Calu3 (cell line): Measurements from ENCODE around the gene FARS2. TPM values are rescaled to one million over a fixed set of nuclear protein-coding genes. Genes with fewer than 3 reads are reported as not detected.

Experiments used
- BruUV-seq: library from RNA; stranded (reverse); fragments of 400-500 nt; replicated peaks from 2 replicates; lab custom pipeline; 2021; lab: Mats Ljungman, UMichigan
- CTCF ChIA-PET: fragments of 300-600 bp; sonication (Branson Sonifier 250); formaldehyde crosslinking; loops from one replicate; lab custom pipeline; 2022; ENCODE audit warnings: antibody characterized with exemption; lab: Charles Lee
- DNase-seq: peaks from one replicate; pipeline ENCODE4 v3.0.0; 2022
- H3K27ac Mint-ChIP-seq: one replicate; pipeline ENCODE4 v1.8.0; 2022; ENCODE audit warnings: mixed read lengths; ENCODE audit not compliant: unreplicated experiment
- H3K27me3 Mint-ChIP-seq: one replicate; pipeline ENCODE4 v1.8.0; 2022; ENCODE audit warnings: mixed read lengths; ENCODE audit not compliant: unreplicated experiment
- H3K36me3 Mint-ChIP-seq: one replicate; pipeline ENCODE4 v1.8.0; 2022; ENCODE audit warnings: mild to moderate bottlenecking, moderate library complexity, mixed read lengths; ENCODE audit not compliant: insufficient read depth, unreplicated experiment
- H3K4me1 Mint-ChIP-seq: one replicate; pipeline ENCODE4 v1.8.0; 2022; ENCODE audit warnings: mild to moderate bottlenecking, low read depth, mixed read lengths; ENCODE audit not compliant: unreplicated experiment
- H3K4me3 Mint-ChIP-seq: one replicate; pipeline ENCODE4 v1.8.0; 2022; ENCODE audit warnings: mild to moderate bottlenecking, low read depth, moderate library complexity, mixed read lengths; ENCODE audit not compliant: unreplicated experiment
- H3K9me3 Mint-ChIP-seq: one replicate; pipeline ENCODE4 v1.8.0; 2022; ENCODE audit warnings: low read depth, mixed read lengths; ENCODE audit not compliant: unreplicated experiment
- intact Hi-C: fragments of 100-400 bp; cut with micrococcal nuclease; formaldehyde crosslinking; loops from one replicate; pipeline ENCODE4 v1.10.0; 2022; ENCODE audit not compliant: unreplicated experiment
- total RNA-seq: library from RNA; stranded (reverse); gene quantifications from 2 replicates; pipeline ENCODE4 v1.2.3, GENCODE V29; 2022
- TF ChIP-seq, protein P1 (sequence below): fragments of 200-600 bp; IDR thresholded peaks from one replicate; pipeline ENCODE4 v1.8.0; 2022; ENCODE audit warnings: antibody characterized with exemption; ENCODE audit not compliant: unreplicated experiment

The FARS2 gene
- total RNA-seq, 1 experiment from 2014 or later, result 13.4 TPM

DNA sequence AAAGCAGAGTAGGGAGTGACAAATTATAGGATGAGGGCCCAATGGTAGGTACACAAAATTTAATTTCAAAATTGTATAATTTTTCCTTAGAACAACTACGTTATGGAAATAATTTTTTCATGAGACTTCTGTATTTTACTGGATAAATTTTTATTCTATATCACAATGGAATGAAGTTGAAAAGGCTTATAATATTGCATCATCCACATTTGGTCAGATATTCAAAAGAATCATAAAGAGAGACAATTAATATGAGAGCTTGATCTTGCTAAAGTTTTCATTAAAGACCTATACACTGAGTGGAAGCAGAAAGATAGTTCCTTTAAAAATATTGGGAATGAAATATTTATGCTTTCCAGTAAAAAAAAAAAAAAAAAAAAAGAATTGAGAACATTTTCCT lies 242.8 kb downstream of the FARS2 start:
- TF ChIP-seq, protein P1, sequence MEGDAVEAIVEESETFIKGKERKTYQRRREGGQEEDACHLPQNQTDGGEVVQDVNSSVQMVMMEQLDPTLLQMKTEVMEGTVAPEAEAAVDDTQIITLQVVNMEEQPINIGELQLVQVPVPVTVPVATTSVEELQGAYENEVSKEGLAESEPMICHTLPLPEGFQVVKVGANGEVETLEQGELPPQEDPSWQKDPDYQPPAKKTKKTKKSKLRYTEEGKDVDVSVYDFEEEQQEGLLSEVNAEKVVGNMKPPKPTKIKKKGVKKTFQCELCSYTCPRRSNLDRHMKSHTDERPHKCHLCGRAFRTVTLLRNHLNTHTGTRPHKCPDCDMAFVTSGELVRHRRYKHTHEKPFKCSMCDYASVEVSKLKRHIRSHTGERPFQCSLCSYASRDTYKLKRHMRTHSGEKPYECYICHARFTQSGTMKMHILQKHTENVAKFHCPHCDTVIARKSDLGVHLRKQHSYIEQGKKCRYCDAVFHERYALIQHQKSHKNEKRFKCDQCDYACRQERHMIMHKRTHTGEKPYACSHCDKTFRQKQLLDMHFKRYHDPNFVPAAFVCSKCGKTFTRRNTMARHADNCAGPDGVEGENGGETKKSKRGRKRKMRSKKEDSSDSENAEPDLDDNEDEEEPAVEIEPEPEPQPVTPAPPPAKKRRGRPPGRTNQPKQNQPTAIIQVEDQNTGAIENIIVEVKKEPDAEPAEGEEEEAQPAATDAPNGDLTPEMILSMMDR, result no peak
- Mint-ChIP-seq H3K4me1 (peaks cover 8% of the 10 kb centered on the region), H3K27me3 (no peaks in the 10 kb centered on the region), H3K9me3 (no peaks in the 10 kb centered on the region), H3K36me3 (no peaks in the 10 kb centered on the region), H3K4me3 (no peak overlapping the region), H3K27ac (no peak overlapping the region)
- DNase-seq, result no peak
- CTCF ChIA-PET, result interaction anchor here (0.6 to 0.7 kb wide), 2 partner anchors 107 to 251 kb away, joined by 6 to 7 read pairs; no protein-coding TSS in a partner anchor
- intact Hi-C loops, result no loop called here
- no TSS peak for BruUV-seq

DNA sequence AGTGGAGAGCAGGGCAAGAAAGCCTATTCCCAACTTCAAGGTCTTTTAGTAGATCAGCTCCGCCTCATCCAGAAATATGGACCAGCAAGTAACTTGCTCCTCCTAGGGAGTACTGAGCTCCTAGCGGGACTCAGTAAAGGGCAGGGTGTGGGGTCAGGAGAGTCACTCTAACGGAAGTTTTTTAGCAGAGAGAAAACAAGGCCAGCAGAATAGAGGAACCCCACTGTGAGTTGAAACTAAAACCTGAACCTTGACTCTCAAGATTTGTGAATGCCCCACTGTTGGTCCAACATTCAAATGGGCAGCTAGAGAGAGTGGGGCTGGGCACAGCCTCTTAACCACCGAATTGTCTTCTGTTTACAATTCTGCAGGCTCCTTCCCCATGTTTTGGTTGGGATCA lies 244.8 kb downstream of the FARS2 start:
- DNase-seq, result no peak
- no peaks in the 10 kb centered on the region for H3K27me3 Mint-ChIP-seq
- H3K36me3 Mint-ChIP-seq, result no peaks in the 10 kb centered on the region
- no peaks in the 10 kb centered on the region for H3K4me1 Mint-ChIP-seq
- CTCF ChIA-PET, result no interaction called here
- H3K27ac Mint-ChIP-seq, result no peak overlapping the region
- no TSS peak for BruUV-seq
- H3K4me3 Mint-ChIP-seq, result no peak overlapping the region
- TF ChIP-seq, protein P1, result no peak
- H3K9me3 Mint-ChIP-seq, result no peaks in the 10 kb centered on the region
- intact Hi-C loops, result no loop called here

DNA sequence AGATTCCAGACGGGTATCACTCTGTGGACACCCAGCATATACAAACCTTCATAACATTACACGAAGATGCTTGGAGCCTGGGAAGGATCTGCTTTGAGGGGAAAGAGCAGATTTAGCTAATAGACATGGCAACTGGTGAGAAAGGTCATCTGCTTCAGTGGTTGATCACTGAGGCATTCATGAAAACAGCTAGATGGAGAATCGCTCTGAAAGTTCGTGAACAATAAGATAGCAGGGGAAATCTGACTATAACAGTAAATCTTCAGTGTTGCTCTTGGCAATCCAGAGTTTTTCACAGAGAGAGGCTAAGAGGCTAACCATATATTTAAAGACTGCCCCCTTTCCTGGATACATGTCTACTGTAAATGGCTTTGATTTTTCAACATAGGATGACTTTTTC lies 245.3 kb downstream of the FARS2 start:
- no peaks in the 10 kb centered on the region for H3K9me3 Mint-ChIP-seq
- H3K36me3 Mint-ChIP-seq, result no peaks in the 10 kb centered on the region
- no peak for DNase-seq
- no peak overlapping the region for H3K4me3 Mint-ChIP-seq
- H3K4me1 Mint-ChIP-seq, result no peaks in the 10 kb centered on the region
- intact Hi-C loops, result no loop called here
- TF ChIP-seq, protein P1, result no peak
- no TSS peak for BruUV-seq
- CTCF ChIA-PET, result no interaction called here
- H3K27me3 Mint-ChIP-seq, result no peaks in the 10 kb centered on the region
- no peak overlapping the region for H3K27ac Mint-ChIP-seq

DNA sequence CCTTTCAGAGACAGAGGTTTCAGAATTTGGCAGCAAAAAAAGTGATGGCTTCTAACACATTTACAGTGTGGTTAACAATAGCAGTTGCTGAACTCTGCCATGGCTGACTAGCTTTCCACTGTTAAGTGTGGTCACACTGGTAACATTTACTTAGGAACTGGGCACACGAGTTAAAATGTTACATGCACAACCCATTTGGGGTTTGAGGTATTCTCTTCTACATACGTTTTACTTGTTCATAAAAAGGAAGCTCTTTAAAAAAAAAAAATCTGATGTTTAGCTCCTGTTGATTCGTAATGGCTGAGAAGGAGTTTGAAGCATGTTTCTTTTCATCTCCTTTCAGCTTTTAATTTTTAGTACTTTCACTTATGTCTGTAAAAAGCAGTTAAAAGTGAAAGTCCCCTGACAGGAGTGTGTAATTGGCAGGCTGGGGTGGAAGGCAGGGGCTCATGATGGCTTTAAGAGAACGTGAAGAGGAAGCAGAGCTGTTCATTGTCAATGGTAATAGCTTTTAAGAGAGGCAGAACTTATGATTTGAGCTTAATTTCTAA lies 245.9 kb downstream of the FARS2 start:
- BruUV-seq, result no TSS peak
- CTCF ChIA-PET, result no interaction called here
- TF ChIP-seq, protein P1, result no peak
- Mint-ChIP-seq H3K27me3 (no peaks in the 10 kb centered on the region), H3K27ac (no peak overlapping the region), H3K4me3 (no peak overlapping the region), H3K9me3 (no peaks in the 10 kb centered on the region), H3K4me1 (no peaks in the 10 kb centered on the region), H3K36me3 (no peaks in the 10 kb centered on the region)
- intact Hi-C loops, result no loop called here
- no peak for DNase-seq
